Neural cell (in vitro differentiated cells): ENCODE results near the gene P2RY6.

Source experiments
- EP300 ChIP-seq: fragments of 450-650 bp; conservative IDR thresholded peaks from 2 replicates; pipeline ENCODE4 v1.6.1; 2014; ENCODE audit warnings: antibody characterized with exemption, mild to moderate bottlenecking, moderate library complexity; ENCODE audit not compliant: poor library complexity, severe bottlenecking
- MXI1 ChIP-seq: fragments of 450-650 bp; conservative IDR thresholded peaks from 2 replicates; pipeline ENCODE4 v1.6.1; 2014; ENCODE audit warnings: antibody characterized with exemption, mild to moderate bottlenecking; ENCODE audit not compliant: poor library complexity, severe bottlenecking
- POLR2AphosphoS5 ChIP-seq: IDR thresholded peaks from 2 replicates; pipeline ENCODE4 v1.6.1; 2012
- SMC3 ChIP-seq: fragments of 450-650 bp; conservative IDR thresholded peaks from 2 replicates; pipeline ENCODE4 v1.6.1; 2014; ENCODE audit warnings: antibody characterized with exemption, mild to moderate bottlenecking, moderate library complexity; ENCODE audit not compliant: poor library complexity
- TAF1 ChIP-seq: IDR thresholded peaks from 2 replicates; pipeline ENCODE4 v1.6.1; 2012; ENCODE audit warnings: low read depth
- TF ChIP-seq, protein P1 (sequence below): fragments of 450-650 bp; IDR thresholded peaks from 2 replicates; pipeline ENCODE4 v1.5.1; 2014; ENCODE audit warnings: antibody characterized with exemption, mild to moderate bottlenecking, moderate library complexity; ENCODE audit not compliant: poor library complexity, severe bottlenecking

DNA sequence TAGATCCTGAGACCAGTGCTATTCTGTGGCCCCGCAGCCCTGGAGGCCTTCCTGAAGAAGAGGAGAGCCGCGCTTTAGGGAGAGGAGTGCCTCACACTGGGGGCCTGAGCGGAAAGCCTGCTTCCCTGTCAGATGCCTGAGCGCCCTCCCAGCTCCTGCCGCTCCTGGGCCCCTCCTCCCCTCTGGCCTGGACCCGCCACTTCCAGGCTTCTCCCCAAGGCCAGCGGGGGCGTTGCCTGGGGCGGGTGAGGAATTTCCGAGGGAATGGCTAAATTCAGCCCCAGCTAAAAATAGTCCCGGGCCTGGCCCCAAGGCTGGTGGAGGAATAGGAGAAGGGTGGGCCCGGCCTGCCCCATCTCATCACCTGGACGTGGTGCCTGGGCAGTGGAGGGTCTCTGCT lies 51.3 kb downstream of the P2RY6 start:
- TF ChIP-seq, protein P1, sequence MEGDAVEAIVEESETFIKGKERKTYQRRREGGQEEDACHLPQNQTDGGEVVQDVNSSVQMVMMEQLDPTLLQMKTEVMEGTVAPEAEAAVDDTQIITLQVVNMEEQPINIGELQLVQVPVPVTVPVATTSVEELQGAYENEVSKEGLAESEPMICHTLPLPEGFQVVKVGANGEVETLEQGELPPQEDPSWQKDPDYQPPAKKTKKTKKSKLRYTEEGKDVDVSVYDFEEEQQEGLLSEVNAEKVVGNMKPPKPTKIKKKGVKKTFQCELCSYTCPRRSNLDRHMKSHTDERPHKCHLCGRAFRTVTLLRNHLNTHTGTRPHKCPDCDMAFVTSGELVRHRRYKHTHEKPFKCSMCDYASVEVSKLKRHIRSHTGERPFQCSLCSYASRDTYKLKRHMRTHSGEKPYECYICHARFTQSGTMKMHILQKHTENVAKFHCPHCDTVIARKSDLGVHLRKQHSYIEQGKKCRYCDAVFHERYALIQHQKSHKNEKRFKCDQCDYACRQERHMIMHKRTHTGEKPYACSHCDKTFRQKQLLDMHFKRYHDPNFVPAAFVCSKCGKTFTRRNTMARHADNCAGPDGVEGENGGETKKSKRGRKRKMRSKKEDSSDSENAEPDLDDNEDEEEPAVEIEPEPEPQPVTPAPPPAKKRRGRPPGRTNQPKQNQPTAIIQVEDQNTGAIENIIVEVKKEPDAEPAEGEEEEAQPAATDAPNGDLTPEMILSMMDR: no peak
- TF ChIP-seq TAF1: no peak
- no peak for TF ChIP-seq POLR2AphosphoS5
- no peak for TF ChIP-seq MXI1
- no peak for TF ChIP-seq SMC3
- no peak for TF ChIP-seq EP300
